ENCODE results near the gene CDC42BPB. TPM values are rescaled to one million over a fixed set of nuclear protein-coding genes. Genes with fewer than 3 reads are reported as not detected.

The CDC42BPB gene
- polyA plus RNA-seq, 1 donor (not counting 4 experiments of a cell fraction or from before 2014, with no cell fraction given), result 41.3 TPM

- H3K9ac ChIP-seq (ENCODE audit: control insufficient read depth, extremely low read depth, insufficient read depth, low read length), result no peak overlapping the region
- dilution Hi-C loops (cut with MboI; ENCODE audit: extremely low pct_ligation_motif_present, low sequenced_read_pairs), result no loop called here
- TF ChIP-seq EZH2 (IDR thresholded peaks at IDR 0.05; ENCODE audit: low read length) (no peak), CTCF (optimal IDR thresholded peaks at IDR 0.05 in 1 of 3, IDR thresholded peaks at IDR 0.05 in 1 of 3, conservative IDR thresholded peaks at IDR 0.05 in 1 of 3; ENCODE audit: extremely low read depth in 1 of 3, insufficient read depth in 2 of 3, low read length in 3 of 3) (no peak)
- no peak overlapping the region for H3K4me2 ChIP-seq (ENCODE audit: control insufficient read depth, extremely low read depth, insufficient read depth, low read depth, low read length)
- H3K36me3 ChIP-seq (ENCODE audit: control insufficient read depth in 2 of 2, extremely low read depth in 1 of 2, insufficient read depth in 2 of 2, low read length in 2 of 2), result no peaks in the 10 kb centered on the region
- no peaks in the 10 kb centered on the region for H3K27me3 ChIP-seq (ENCODE audit: control insufficient read depth, extremely low read depth, insufficient read depth, low read length)
- H4K20me1 ChIP-seq (ENCODE audit: control insufficient read depth, extremely low read depth, insufficient read depth, low read length), result peaks cover 25% of the 10 kb centered on the region
- H3K4me3 ChIP-seq (ENCODE audit: control insufficient read depth in 2 of 3, extremely low read depth in 1 of 3, insufficient read depth in 2 of 3, low read depth in 1 of 3, low read length in 3 of 3), result no peak overlapping the region
- H3K27ac ChIP-seq (ENCODE audit: control insufficient read depth, insufficient read depth, low read length), result no peak overlapping the region
- peaks cover 80% of the 10 kb centered on the region for H3K79me2 ChIP-seq (ENCODE audit: control insufficient read depth, insufficient read depth, low read length)
- no peak overlapping the region for H2AFZ ChIP-seq (ENCODE audit: control insufficient read depth, low read length)
- H3K9me1 ChIP-seq (ENCODE audit: control insufficient read depth, extremely low read depth, insufficient read depth, low read length), result peaks cover 4% of the 10 kb centered on the region
- peaks cover 10% of the 10 kb centered on the region for H3K4me1 ChIP-seq (ENCODE audit: control insufficient read depth, extremely low read depth, insufficient read depth, low read length)
- no peak for DNase-seq (ENCODE audit: low read depth, low spot score)
- no peaks in the 10 kb centered on the region for H3K9me3 ChIP-seq (ENCODE audit: control insufficient read depth, low read depth, low read length)
- no peak for FAIRE-seq
Observed at GRCh38 chr14:103033681-103034096, 23.7 kb downstream of the CDC42BPB start.

GRCh38 chr14:103031956-103032355 lies 25.4 kb downstream of the CDC42BPB start:
- peaks cover 83% of the 10 kb centered on the region for H3K79me2 ChIP-seq (ENCODE audit: control insufficient read depth, insufficient read depth, low read length)
- dilution Hi-C loops (cut with MboI; ENCODE audit: extremely low pct_ligation_motif_present, low sequenced_read_pairs), result no loop called here
- peaks cover 22% of the 10 kb centered on the region for H4K20me1 ChIP-seq (ENCODE audit: control insufficient read depth, extremely low read depth, insufficient read depth, low read length)
- H3K4me3 ChIP-seq (ENCODE audit: control insufficient read depth in 2 of 3, extremely low read depth in 1 of 3, insufficient read depth in 2 of 3, low read depth in 1 of 3, low read length in 3 of 3), result no peak overlapping the region
- TF ChIP-seq CTCF (optimal IDR thresholded peaks at IDR 0.05 in 1 of 3, IDR thresholded peaks at IDR 0.05 in 1 of 3, conservative IDR thresholded peaks at IDR 0.05 in 1 of 3; ENCODE audit: extremely low read depth in 1 of 3, insufficient read depth in 2 of 3, low read length in 3 of 3) (peak in 2 of 3 experiments; percentile 25 to 30), EZH2 (IDR thresholded peaks at IDR 0.05; ENCODE audit: low read length) (no peak)
- H3K27ac ChIP-seq (ENCODE audit: control insufficient read depth, insufficient read depth, low read length), result no peak overlapping the region
- no peak overlapping the region for H3K4me2 ChIP-seq (ENCODE audit: control insufficient read depth, extremely low read depth, insufficient read depth, low read depth, low read length)
- H3K27me3 ChIP-seq (ENCODE audit: control insufficient read depth, extremely low read depth, insufficient read depth, low read length), result no peaks in the 10 kb centered on the region
- FAIRE-seq (no peak), DNase-seq (ENCODE audit: low read depth, low spot score) (no peak)
- H3K9me3 ChIP-seq (ENCODE audit: control insufficient read depth, low read depth, low read length), result no peaks in the 10 kb centered on the region
- H3K4me1 ChIP-seq (ENCODE audit: control insufficient read depth, extremely low read depth, insufficient read depth, low read length), result peaks cover 10% of the 10 kb centered on the region
- H3K9me1 ChIP-seq (ENCODE audit: control insufficient read depth, extremely low read depth, insufficient read depth, low read length), result peaks cover 4% of the 10 kb centered on the region
- H3K9ac ChIP-seq (ENCODE audit: control insufficient read depth, extremely low read depth, insufficient read depth, low read length), result no peak overlapping the region
- H2AFZ ChIP-seq (ENCODE audit: control insufficient read depth, low read length), result no peak overlapping the region
- no peaks in the 10 kb centered on the region for H3K36me3 ChIP-seq (ENCODE audit: control insufficient read depth in 2 of 2, extremely low read depth in 1 of 2, insufficient read depth in 2 of 2, low read length in 2 of 2)
